ENCODE data around the gene TULP1.

DNA sequence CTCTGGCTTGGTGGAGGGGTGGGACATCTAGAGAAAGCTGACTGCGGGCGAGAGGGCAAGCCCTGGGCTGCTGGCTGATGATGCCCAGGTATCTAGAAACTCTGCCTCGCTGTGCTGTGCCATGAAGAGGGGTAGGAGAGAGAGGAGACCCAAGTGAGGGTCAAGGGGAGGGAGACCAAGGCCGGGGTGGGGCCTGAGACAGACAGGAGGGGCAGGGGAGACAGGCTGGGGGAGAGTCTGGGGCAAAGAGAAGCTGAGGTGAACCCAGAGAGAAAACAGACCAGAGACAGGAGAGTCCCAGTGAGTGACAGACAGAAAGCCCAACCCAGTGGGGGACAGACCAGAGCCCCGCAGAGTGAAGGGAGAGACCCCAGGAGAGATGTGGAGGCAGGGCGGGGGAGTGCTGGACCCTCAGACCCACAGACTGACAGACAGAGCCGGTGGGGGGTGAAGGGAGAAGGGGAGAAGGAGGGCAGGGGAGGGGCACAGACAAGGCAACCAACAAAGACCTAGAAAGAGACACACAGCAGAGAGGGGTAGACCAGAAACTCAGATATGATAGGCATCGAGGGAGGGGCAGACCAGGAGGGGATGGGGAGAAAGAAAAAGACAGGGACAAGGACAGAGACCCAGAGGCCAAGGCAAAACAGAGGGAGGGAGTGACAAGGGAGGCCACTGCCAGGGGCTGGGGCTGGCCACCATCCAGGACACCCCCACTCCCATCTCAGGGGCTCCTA is 21.7 kb downstream of the TULP1 start:
- TF ChIP-seq, protein P1, sequence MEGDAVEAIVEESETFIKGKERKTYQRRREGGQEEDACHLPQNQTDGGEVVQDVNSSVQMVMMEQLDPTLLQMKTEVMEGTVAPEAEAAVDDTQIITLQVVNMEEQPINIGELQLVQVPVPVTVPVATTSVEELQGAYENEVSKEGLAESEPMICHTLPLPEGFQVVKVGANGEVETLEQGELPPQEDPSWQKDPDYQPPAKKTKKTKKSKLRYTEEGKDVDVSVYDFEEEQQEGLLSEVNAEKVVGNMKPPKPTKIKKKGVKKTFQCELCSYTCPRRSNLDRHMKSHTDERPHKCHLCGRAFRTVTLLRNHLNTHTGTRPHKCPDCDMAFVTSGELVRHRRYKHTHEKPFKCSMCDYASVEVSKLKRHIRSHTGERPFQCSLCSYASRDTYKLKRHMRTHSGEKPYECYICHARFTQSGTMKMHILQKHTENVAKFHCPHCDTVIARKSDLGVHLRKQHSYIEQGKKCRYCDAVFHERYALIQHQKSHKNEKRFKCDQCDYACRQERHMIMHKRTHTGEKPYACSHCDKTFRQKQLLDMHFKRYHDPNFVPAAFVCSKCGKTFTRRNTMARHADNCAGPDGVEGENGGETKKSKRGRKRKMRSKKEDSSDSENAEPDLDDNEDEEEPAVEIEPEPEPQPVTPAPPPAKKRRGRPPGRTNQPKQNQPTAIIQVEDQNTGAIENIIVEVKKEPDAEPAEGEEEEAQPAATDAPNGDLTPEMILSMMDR (IDR thresholded peaks at IDR 0.05 in 2 of 3, conservative IDR thresholded peaks at IDR 0.05 in 1 of 3; ENCODE audit: borderline replicate concordance in 1 of 3, insufficient read depth in 1 of 3, low read depth in 2 of 3, low read length in 2 of 3): no peak
- TF ChIP-seq, protein P2, sequence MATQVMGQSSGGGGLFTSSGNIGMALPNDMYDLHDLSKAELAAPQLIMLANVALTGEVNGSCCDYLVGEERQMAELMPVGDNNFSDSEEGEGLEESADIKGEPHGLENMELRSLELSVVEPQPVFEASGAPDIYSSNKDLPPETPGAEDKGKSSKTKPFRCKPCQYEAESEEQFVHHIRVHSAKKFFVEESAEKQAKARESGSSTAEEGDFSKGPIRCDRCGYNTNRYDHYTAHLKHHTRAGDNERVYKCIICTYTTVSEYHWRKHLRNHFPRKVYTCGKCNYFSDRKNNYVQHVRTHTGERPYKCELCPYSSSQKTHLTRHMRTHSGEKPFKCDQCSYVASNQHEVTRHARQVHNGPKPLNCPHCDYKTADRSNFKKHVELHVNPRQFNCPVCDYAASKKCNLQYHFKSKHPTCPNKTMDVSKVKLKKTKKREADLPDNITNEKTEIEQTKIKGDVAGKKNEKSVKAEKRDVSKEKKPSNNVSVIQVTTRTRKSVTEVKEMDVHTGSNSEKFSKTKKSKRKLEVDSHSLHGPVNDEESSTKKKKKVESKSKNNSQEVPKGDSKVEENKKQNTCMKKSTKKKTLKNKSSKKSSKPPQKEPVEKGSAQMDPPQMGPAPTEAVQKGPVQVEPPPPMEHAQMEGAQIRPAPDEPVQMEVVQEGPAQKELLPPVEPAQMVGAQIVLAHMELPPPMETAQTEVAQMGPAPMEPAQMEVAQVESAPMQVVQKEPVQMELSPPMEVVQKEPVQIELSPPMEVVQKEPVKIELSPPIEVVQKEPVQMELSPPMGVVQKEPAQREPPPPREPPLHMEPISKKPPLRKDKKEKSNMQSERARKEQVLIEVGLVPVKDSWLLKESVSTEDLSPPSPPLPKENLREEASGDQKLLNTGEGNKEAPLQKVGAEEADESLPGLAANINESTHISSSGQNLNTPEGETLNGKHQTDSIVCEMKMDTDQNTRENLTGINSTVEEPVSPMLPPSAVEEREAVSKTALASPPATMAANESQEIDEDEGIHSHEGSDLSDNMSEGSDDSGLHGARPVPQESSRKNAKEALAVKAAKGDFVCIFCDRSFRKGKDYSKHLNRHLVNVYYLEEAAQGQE (IDR thresholded peaks at IDR 0.05; ENCODE audit: low read depth): no peak

Data from HCT116 (cell line).